Measurements from ENCODE around the gene HES1.
"Not testable (repeated sequence)": the region's sequence is repeated elsewhere in the genome, so short reads cannot be mapped to it uniquely, and the experiment has no call there.

The HES1 gene

GRCh38 chr3:194150252-194150934, 14.4 kb downstream of the HES1 start:
- no peak for DNase-seq (ENCODE audit: low spot score in 2 of 2)
- Histone ChIP-seq H3K27me3 (ENCODE audit: low read depth) (no peaks in the 10 kb centered on the region), H3K4me3 (no peak overlapping the region), H3K36me3 (replicated peaks) (no peaks in the 10 kb centered on the region), H3K4me1 (no peaks in the 10 kb centered on the region), H3K9me3 (no peaks in the 10 kb centered on the region)
- in situ Hi-C loops (cut with MboI; ENCODE audit: low sequenced_read_pairs) = no loop called here

- in situ Hi-C loops (cut with MboI; ENCODE audit: low sequenced_read_pairs); H3K4me3 ChIP-seq; H3K27me3 ChIP-seq (ENCODE audit: low read depth); H3K4me1 ChIP-seq; H3K9me3 ChIP-seq; DNase-seq (ENCODE audit: low spot score in 2 of 2); H3K36me3 ChIP-seq (replicated peaks): not testable (repeated sequence)
Measured at GRCh38 chr3:194150935-194151302, 15.0 kb downstream of the HES1 start.

DNA sequence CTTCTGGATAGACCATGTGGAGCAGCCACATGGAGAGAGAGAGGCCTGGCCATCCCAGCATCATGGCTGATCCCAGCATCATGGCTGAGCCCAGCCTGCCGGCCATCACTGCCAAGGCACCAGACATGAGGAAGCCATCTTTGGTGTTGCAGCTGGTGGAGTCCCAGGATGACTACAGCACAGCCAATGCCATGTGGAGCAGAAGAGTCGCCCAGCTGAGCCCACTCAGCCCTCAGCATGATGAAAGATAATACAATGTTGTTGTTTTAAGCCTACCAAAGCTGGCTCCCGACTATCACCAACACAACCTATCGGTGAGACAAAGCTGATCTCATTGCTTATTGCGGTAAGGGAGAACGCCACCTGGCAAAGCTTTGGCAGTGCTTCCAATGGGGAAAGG, 18.4 kb downstream of the HES1 start:
- H3K4me1 ChIP-seq = no peaks in the 10 kb centered on the region
- H3K36me3 ChIP-seq (replicated peaks) = no peaks in the 10 kb centered on the region
- no peak overlapping the region for H3K4me3 ChIP-seq
- H3K27me3 ChIP-seq (ENCODE audit: low read depth) = no peaks in the 10 kb centered on the region
- no peaks in the 10 kb centered on the region for H3K9me3 ChIP-seq
- in situ Hi-C loops (cut with MboI; ENCODE audit: low sequenced_read_pairs) = no loop called here
- no peak for DNase-seq (ENCODE audit: low spot score in 2 of 2)

DNA sequence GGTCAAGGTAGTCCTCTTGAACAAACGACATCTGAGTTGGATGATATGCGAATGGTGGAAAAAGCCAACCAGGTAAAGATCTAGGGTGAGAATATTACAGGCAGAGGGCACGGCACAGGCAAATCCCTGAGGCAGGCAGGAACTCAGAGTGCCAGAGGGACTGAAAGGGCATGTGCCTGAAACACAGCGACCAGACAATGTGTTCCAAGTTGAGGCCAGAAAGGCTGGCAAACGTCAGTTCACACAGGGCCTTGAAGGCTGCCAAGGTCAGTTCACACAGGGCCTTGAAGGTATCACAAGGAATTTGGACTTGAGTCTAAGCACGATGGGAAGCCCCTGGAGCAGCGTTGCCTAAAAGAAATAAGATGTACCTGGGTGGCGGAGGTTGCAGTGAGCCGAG, 20.1 kb downstream of the HES1 start:
- no peaks in the 10 kb centered on the region for H3K4me1 ChIP-seq
- H3K27me3 ChIP-seq (ENCODE audit: low read depth) = no peaks in the 10 kb centered on the region
- H3K4me3 ChIP-seq = no peak overlapping the region
- no peak for DNase-seq (ENCODE audit: low spot score in 2 of 2)
- no peaks in the 10 kb centered on the region for H3K36me3 ChIP-seq (replicated peaks)
- in situ Hi-C loops (cut with MboI; ENCODE audit: low sequenced_read_pairs) = no loop called here
- H3K9me3 ChIP-seq = no peaks in the 10 kb centered on the region

DNA sequence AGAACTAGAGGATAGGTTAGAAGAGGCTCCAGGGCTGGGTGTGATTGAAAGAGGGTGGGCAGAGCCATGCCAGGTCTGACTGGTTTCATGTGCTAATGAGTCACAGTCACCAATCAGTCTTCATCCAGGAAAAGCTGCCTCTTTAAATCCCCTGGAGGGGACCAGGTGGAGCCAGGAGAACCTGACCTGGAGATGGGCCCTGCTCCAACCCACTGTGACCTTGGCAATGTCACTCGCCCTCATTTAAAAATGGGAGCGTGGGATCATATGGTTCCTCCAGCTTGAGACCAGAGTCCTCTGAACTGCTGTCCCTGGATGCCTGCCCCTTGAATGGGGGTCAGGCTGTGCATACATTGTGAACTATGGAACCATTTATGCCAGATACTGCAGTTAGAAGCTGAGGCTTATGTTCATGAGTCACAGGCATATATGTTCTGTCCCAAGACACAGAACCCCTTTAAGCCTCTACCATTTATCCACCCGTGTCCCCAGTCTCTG, 23.0 kb downstream of the HES1 start:
- H3K9me3 ChIP-seq = no peaks in the 10 kb centered on the region
- in situ Hi-C loops (cut with MboI; ENCODE audit: low sequenced_read_pairs) = no loop called here
- H3K4me1 ChIP-seq = no peaks in the 10 kb centered on the region
- H3K36me3 ChIP-seq (replicated peaks) = no peaks in the 10 kb centered on the region
- no peaks in the 10 kb centered on the region for H3K27me3 ChIP-seq (ENCODE audit: low read depth)
- no peak overlapping the region for H3K4me3 ChIP-seq
- DNase-seq (ENCODE audit: low spot score in 2 of 2) = no peak

DNA sequence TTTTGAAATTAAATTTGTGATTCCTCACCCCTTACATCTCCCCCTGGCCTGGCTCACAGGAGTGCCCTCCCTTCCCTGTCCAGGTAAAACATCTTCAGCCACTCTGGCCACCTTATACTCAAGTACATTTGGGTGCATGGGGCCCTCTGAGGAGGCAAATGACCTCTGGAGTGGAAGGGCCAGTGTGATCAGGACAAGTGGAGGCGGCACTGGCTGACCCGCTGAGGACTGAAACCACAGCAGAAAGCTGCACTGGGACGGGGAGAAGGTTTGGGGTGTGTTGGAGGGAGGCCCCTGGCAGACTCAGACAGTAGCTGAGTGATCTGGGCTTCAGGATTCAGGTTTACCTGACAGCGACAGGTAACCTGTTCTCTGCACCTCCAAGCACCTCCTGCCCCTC, 24.2 kb downstream of the HES1 start:
- H3K36me3 ChIP-seq (replicated peaks) = no peaks in the 10 kb centered on the region
- no peaks in the 10 kb centered on the region for H3K9me3 ChIP-seq
- H3K4me3 ChIP-seq = no peak overlapping the region
- DNase-seq (ENCODE audit: low spot score in 2 of 2) = no peak
- peaks cover 6% of the 10 kb centered on the region for H3K4me1 ChIP-seq
- H3K27me3 ChIP-seq (ENCODE audit: low read depth) = no peaks in the 10 kb centered on the region
- in situ Hi-C loops (cut with MboI; ENCODE audit: low sequenced_read_pairs) = no loop called here

- in situ Hi-C loops (cut with MboI; ENCODE audit: low sequenced_read_pairs) = no loop called here
- no peak overlapping the region for H3K4me3 ChIP-seq
- H3K36me3 ChIP-seq (replicated peaks) = no peaks in the 10 kb centered on the region
- peaks cover 14% of the 10 kb centered on the region for H3K4me1 ChIP-seq
- H3K27me3 ChIP-seq (ENCODE audit: low read depth) = no peaks in the 10 kb centered on the region
- no peaks in the 10 kb centered on the region for H3K9me3 ChIP-seq
- DNase-seq (ENCODE audit: low spot score in 2 of 2) = no peak
Measured at GRCh38 chr3:194161131-194162045, 25.4 kb downstream of the HES1 start.

GRCh38 chr3:194162070-194162678, 26.2 kb downstream of the HES1 start:
- H3K4me1 ChIP-seq = peaks cover 22% of the 10 kb centered on the region
- H3K27me3 ChIP-seq (ENCODE audit: low read depth) = no peaks in the 10 kb centered on the region
- no peaks in the 10 kb centered on the region for H3K36me3 ChIP-seq (replicated peaks)
- no peak overlapping the region for H3K4me3 ChIP-seq
- in situ Hi-C loops (cut with MboI; ENCODE audit: low sequenced_read_pairs) = no loop called here
- no peaks in the 10 kb centered on the region for H3K9me3 ChIP-seq
- no peak for DNase-seq (ENCODE audit: low spot score in 2 of 2)

DNA sequence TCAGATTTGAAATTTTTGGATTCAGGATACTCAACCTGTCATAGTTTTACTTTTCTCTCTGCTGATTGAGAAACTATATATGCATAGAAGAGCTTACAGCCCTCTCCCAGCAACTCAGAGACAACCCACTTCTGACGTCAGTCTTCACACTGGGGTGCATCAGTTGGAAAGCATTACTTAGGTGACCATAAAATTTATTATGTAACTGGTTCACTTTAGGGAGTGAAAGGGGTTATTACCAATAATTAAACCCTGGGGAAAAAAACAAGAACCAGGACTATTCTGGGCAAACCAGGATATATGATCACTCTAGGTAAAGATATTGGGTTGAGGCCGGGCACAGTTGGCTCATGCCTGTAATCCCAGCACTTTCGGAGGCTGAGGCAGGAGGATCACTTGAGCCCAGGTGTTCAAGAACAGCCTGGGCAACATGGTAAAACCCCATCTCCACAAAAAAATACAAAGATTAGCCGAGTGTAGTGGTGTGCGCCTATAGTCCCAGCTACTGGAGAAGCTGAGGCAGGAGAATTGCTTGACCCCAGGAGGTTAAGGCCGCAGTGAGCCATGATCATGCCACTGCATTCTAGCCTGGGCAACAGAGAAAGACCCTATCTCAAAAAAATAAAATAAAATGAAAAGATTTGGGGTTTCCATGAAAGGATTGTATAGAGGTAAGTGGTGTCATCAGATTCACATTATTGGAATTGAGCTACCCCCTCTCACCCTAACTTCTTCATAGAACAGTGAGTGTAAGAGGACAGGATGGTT, 27.1 kb downstream of the HES1 start:
- DNase-seq (ENCODE audit: low spot score in 2 of 2) = no peak
- Histone ChIP-seq H3K36me3 (replicated peaks) (no peaks in the 10 kb centered on the region), H3K4me1 (peaks cover 24% of the 10 kb centered on the region), H3K9me3 (no peaks in the 10 kb centered on the region), H3K4me3 (no peak overlapping the region), H3K27me3 (ENCODE audit: low read depth) (no peaks in the 10 kb centered on the region)
- in situ Hi-C loops (cut with MboI; ENCODE audit: low sequenced_read_pairs) = no loop called here

DNA sequence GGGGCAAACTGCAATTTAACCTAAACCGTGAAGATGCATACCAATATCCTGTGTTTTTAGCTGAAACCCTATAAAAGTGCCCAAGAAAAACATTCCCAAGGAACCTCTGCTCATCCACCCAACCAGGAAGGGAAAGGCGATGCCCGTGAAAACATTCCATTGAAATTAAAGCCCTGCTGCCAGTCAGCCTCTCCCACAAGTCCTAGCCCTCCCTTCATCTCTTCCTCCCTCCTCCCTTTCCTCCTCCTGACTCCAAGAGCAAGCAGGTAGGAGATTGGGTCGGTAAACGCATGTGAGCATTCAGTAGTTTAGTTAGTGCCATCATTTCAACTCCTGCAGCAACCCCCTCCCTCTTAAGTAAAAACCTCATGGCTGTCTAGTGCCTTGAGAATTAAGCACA, 27.7 kb downstream of the HES1 start:
- no peaks in the 10 kb centered on the region for H3K9me3 ChIP-seq
- no peaks in the 10 kb centered on the region for H3K27me3 ChIP-seq (ENCODE audit: low read depth)
- in situ Hi-C loops (cut with MboI; ENCODE audit: low sequenced_read_pairs) = no loop called here
- no peak overlapping the region for H3K4me3 ChIP-seq
- H3K36me3 ChIP-seq (replicated peaks) = no peaks in the 10 kb centered on the region
- peaks cover 24% of the 10 kb centered on the region for H3K4me1 ChIP-seq
- DNase-seq (ENCODE audit: low spot score in 2 of 2) = no peak

- H3K4me3 ChIP-seq = no peak overlapping the region
- H3K27me3 ChIP-seq (ENCODE audit: low read depth) = no peaks in the 10 kb centered on the region
- H3K36me3 ChIP-seq (replicated peaks) = no peaks in the 10 kb centered on the region
- no peak for DNase-seq (ENCODE audit: low spot score in 2 of 2)
- H3K4me1 ChIP-seq = peaks cover 24% of the 10 kb centered on the region
- H3K9me3 ChIP-seq = no peaks in the 10 kb centered on the region
- in situ Hi-C loops (cut with MboI; ENCODE audit: low sequenced_read_pairs) = no loop called here
Measured at GRCh38 chr3:194164861-194165260, 28.9 kb downstream of the HES1 start.

- Histone ChIP-seq H3K4me3 (no peak overlapping the region), H3K4me1 (peaks cover 24% of the 10 kb centered on the region), H3K36me3 (replicated peaks) (no peaks in the 10 kb centered on the region), H3K9me3 (no peaks in the 10 kb centered on the region), H3K27me3 (ENCODE audit: low read depth) (no peaks in the 10 kb centered on the region)
- DNase-seq (ENCODE audit: low spot score in 2 of 2) = no peak
- in situ Hi-C loops (cut with MboI; ENCODE audit: low sequenced_read_pairs) = no loop called here
Measured at GRCh38 chr3:194165271-194166018, 29.5 kb downstream of the HES1 start.
